Duodenal mucosa (tissue), 2 donors: ENCODE measurements around the gene OR1J2.
"Not testable (repeated sequence)": the region's sequence is repeated elsewhere in the genome, so short reads cannot be mapped to it uniquely, and the experiment has no call there.

ENCODE experiments used
- H3K27ac ChIP-seq: one replicate; pipeline ENCODE4 v1.7.0; 2013; ENCODE audit warnings: low read depth, low read length
- H3K27me3 ChIP-seq, 2 donors: one replicate each; pipeline ENCODE4 v1.7.0; 2013; ENCODE audit warnings: low read length in 2 of 2, control low read depth in 1 of 2; ENCODE audit not compliant: insufficient read depth in 2 of 2, control insufficient read depth in 1 of 2
- H3K36me3 ChIP-seq, 2 donors: one replicate each; pipeline ENCODE4 v1.7.0; 2013; ENCODE audit warnings: low read length in 2 of 2, control low read depth in 1 of 2; ENCODE audit not compliant: insufficient read depth in 2 of 2, control insufficient read depth in 1 of 2
- H3K4me1 ChIP-seq, 2 donors: one replicate each; pipeline ENCODE4 v1.7.0; 2013; ENCODE audit warnings: low read length in 2 of 2, control low read depth in 1 of 2; ENCODE audit not compliant: insufficient read depth in 2 of 2, control insufficient read depth in 1 of 2
- H3K4me3 ChIP-seq, 2 donors: one replicate each; pipeline ENCODE4 v1.7.0; 2013; ENCODE audit warnings: low read length in 2 of 2, low read depth in 1 of 2
- H3K9ac ChIP-seq, 2 donors: one replicate each; pipeline ENCODE4 v1.7.0; 2013; ENCODE audit warnings: low read length in 2 of 2, low read depth in 1 of 2
- H3K9me3 ChIP-seq, 2 donors: one replicate each; pipeline ENCODE4 v1.7.0; 2013; ENCODE audit warnings: low read length in 2 of 2, control low read depth in 1 of 2; ENCODE audit not compliant: control insufficient read depth in 1 of 2

OR1J2 gene

DNA sequence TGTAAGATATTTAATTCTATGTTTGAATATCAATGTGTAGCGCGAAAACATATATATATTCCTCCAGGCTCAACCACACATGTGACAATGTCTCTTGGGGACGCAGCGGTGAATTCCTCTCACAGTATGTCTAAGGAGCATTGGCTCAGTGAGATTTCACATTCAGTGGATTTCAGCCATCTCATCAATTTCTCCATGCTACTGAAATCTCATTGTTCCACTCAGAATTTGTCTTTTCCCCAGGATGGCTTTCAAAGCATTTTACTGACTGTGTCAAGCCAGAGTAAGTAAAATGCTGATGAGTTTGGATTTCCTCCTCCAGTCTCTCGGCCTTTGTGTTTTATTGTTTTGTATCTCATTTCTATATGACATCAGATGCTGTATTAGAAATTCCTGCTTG, 31.5 kb upstream of the OR1J2 start:
- Histone ChIP-seq H3K27ac (no peak overlapping the region), H3K4me3 (no peak overlapping the region), H3K9me3 (no peaks in the 10 kb centered on the region), H3K27me3 (peaks cover 0 to 3% of the 10 kb centered on the region in 2 donors), H3K36me3 (no peaks in the 10 kb centered on the region), H3K9ac (no peak overlapping the region), H3K4me1 (no peaks in the 10 kb centered on the region)

DNA sequence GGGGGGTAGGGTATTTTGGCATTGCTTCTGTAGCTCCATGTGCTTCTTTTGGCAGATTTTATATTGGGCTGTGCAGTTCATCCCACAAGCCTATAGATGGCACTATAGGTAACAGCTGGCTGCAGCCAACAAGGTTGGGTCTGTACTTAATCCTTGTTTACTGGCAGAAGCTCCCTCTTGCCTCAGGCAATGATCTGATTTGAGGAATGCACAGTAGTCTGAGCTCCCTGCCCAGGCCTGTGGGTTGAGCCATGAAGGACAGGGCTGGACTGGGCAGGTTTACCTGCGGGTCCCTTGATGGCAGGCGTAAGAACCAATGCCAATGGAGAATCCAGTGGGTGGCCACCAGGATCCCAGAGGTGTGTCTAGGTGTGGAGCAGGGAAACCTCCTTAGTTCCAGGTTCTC, 11.7 kb upstream of the OR1J2 start:
- no peaks in the 10 kb centered on the region for H3K9me3 ChIP-seq
- no peaks in the 10 kb centered on the region for H3K27me3 ChIP-seq
- H3K27ac ChIP-seq = no peak overlapping the region
- no peak overlapping the region for H3K4me3 ChIP-seq
- no peaks in the 10 kb centered on the region for H3K4me1 ChIP-seq
- no peaks in the 10 kb centered on the region for H3K36me3 ChIP-seq
- no peak overlapping the region for H3K9ac ChIP-seq

- Histone ChIP-seq H3K36me3 (no peaks in the 10 kb centered on the region), H3K4me1 (no peaks in the 10 kb centered on the region), H3K27ac (no peak overlapping the region), H3K9ac (no peak overlapping the region), H3K4me3 (no peak overlapping the region), H3K27me3 (no peaks in the 10 kb centered on the region), H3K9me3 (no peaks in the 10 kb centered on the region)
These were observed 3.6 kb upstream of the OR1J2 start for GRCh38 chr9:122506964-122507363.

DNA sequence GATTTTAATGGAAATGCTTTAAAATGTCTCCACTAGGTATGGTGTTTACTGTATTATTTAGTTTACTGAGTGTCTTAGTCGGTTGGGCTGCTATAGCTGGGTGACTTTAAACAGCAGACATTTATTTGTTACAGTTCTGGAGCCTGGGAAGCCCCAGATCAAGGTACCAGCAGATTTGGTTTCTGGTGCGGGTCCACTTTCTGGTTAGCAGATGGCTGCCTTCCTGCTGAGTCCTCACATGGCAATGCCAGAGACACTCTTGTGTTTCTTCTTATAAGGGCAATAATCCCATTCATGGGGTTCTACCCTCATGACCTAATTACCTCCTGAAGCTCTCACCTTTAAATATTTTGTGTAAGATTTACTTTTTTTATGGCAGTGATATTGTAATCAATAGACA, 7.6 kb downstream of the OR1J2 start:
- no peaks in the 10 kb centered on the region for H3K4me1 ChIP-seq
- no peaks in the 10 kb centered on the region for H3K9me3 ChIP-seq
- no peak overlapping the region for H3K9ac ChIP-seq
- no peaks in the 10 kb centered on the region for H3K36me3 ChIP-seq
- H3K4me3 ChIP-seq = no peak overlapping the region
- H3K27me3 ChIP-seq = peaks cover 0 to 6% of the 10 kb centered on the region in 2 donors
- H3K27ac ChIP-seq = no peak overlapping the region

DNA sequence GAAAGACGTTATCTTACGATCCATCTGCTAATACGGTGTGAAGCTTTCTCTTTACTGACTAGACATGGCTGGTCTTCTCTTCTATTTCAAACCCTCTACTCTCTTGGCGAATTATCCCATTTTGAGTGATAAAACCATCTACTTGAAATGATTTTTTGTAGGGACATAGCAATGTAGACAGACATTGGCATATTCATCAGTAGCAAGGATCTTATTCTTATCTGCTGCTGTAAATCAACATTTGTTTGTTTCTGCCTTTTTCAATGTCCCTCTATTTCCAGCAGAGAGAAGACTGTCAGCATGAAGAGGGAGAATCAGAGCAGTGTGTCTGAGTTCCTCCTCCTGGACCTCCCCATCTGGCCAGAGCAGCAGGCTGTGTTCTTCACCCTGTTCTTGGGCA, 8.2 kb downstream of the OR1J2 start, which contains the start of gene OR1J4:
TSS of gene OR1J4 (plus strand) at position 301 of the 400 bp plus-strand sequence. CDS start at position 301, 0 bp downstream.
- Histone ChIP-seq H3K4me1 (no peaks in the 10 kb centered on the region), H3K27ac (no peak within 1 kb of the TSS), H3K9me3 (no peaks in the 10 kb centered on the region), H3K9ac (no peak within 1 kb of the TSS), H3K4me3 (no peak within 1 kb of the TSS), H3K27me3 (peaks cover 0 to 6% of the 10 kb centered on the region in 2 donors), H3K36me3 (no peaks in the 10 kb centered on the region)

GRCh38 chr9:122519376-122519775, 8.8 kb downstream of the OR1J2 start:
- no peaks in the 10 kb centered on the region for H3K36me3 ChIP-seq
- H3K9ac ChIP-seq = no peak overlapping the region
- H3K27ac ChIP-seq = no peak overlapping the region
- H3K27me3 ChIP-seq = peaks cover 0 to 6% of the 10 kb centered on the region in 2 donors
- H3K4me3 ChIP-seq = no peak overlapping the region
- no peaks in the 10 kb centered on the region for H3K9me3 ChIP-seq
- no peaks in the 10 kb centered on the region for H3K4me1 ChIP-seq

- Histone ChIP-seq H3K9me3 (no peaks in the 10 kb centered on the region), H3K27ac (no peak overlapping the region), H3K27me3 (no peaks in the 10 kb centered on the region), H3K9ac (no peak overlapping the region), H3K4me1 (no peaks in the 10 kb centered on the region), H3K4me3 (no peak overlapping the region), H3K36me3 (no peaks in the 10 kb centered on the region)
These were observed 16.0 kb downstream of the OR1J2 start for GRCh38 chr9:122526602-122527001.

DNA sequence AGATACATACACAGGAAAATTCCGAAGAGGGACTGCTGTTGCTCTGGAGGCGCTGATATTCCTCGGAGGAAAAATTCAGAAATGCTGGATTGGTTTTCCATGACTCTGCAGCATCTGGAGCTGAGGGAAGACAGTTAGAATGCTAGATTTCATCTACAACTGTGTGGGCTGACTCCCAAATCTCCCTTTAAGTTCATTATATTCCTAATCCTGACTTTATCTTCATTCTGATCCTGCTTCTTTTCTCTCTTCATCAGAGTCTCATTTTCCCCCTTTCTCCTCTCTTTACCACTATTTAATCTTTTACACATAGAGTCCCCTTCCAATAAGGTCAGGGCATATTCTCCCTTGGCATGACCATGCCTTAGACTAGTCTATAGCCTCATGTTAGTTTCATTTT, 16.6 kb downstream of the OR1J2 start, which contains the start of gene OR1N1:
TSS of gene OR1N1 (minus strand) at position 101 of the 400 bp plus-strand sequence. CDS start at position 101, 0 bp downstream.
- no peak within 1 kb of the TSS for H3K27ac ChIP-seq
- no peak within 1 kb of the TSS for H3K4me3 ChIP-seq

GRCh38 chr9:122531157-122531556, 20.6 kb downstream of the OR1J2 start:
- not testable (repeated sequence) for H3K9ac ChIP-seq, H3K27me3 ChIP-seq, H3K4me1 ChIP-seq, H3K9me3 ChIP-seq, H3K36me3 ChIP-seq, H3K4me3 ChIP-seq, H3K27ac ChIP-seq

More for the DNA sequence above, 16.6 kb downstream of the OR1J2 start, which contains the start of gene OR1N1:
- Histone ChIP-seq H3K9ac (no peak within 1 kb of the TSS), H3K9me3 (no peaks in the 10 kb centered on the region), H3K36me3 (no peaks in the 10 kb centered on the region), H3K27me3 (no peaks in the 10 kb centered on the region), H3K4me1 (no peaks in the 10 kb centered on the region)

DNA sequence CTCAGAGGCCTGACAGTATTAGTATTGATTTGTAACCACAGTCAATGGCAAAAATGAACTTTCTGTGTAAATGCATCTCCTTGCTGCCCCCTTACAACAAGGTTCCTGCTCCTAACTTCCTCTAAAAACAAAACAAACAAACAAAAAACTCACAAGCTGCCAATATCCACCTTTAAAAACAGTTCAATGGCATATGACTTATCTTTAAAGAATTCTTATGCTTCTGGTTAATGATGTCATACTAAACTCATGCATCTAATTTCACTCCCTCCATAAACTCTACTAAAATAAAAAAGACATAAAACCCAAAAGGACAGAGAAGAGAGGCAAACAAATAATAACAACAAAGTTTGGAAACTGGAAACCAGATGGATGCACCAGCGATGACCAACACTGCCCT, 25.5 kb downstream of the OR1J2 start:
- Histone ChIP-seq H3K9me3 (no peaks in the 10 kb centered on the region), H3K27ac (no peak overlapping the region), H3K9ac (no peak overlapping the region), H3K4me1 (no peaks in the 10 kb centered on the region), H3K4me3 (no peak overlapping the region), H3K36me3 (no peaks in the 10 kb centered on the region), H3K27me3 (no peaks in the 10 kb centered on the region)

- not testable (repeated sequence) for H3K36me3 ChIP-seq, H3K4me1 ChIP-seq, H3K9me3 ChIP-seq, H3K9ac ChIP-seq, H3K27ac ChIP-seq, H3K27me3 ChIP-seq, H3K4me3 ChIP-seq
These were observed 26.5 kb downstream of the OR1J2 start for GRCh38 chr9:122537066-122537465.
